H1 (cell line): Measurements from ENCODE around the gene SLC26A9. TPM values are rescaled to one million over a fixed set of nuclear protein-coding genes. Genes with fewer than 3 reads are reported as not detected.
A peak's percentile ranks its signal among the peaks of the same experiment; 100 is the strongest.

ENCODE experiments used
- CTCF ChIA-PET: fragments of 300-600 bp; sonication (Branson Sonifier 250); formaldehyde crosslinking; loops from one replicate; lab custom pipeline; 2021; ENCODE audit not compliant: partially characterized antibody; lab: Charles Lee
- POLR2A ChIA-PET: fragments of 300-600 bp; sonication (Branson Sonifier 250); formaldehyde crosslinking; loops from one replicate; lab custom pipeline; 2021; ENCODE audit warnings: inconsistent platforms; ENCODE audit not compliant: partially characterized antibody; lab: Charles Lee
- DNase-seq, 2 experiments: peaks; one replicate each; pipeline versions ENCODE4 v3.0.0 to v3.0.0-alpha.2; 2010 to 2022; ENCODE audit warnings: low spot score in 2 of 2, low read depth in 1 of 2, mixed read lengths in 1 of 2
- FAIRE-seq: peaks from 2 replicates; lab custom pipeline; 2011; peaks lifted over from hg19 to GRCh38; lab: Jason Lieb, UNC
- H2AFZ ChIP-seq: 2 replicates; pipeline ENCODE4 v1.8.1; 2012; ENCODE audit warnings: low read length, inconsistent platforms
- H2AK5ac ChIP-seq: 2 replicates; pipeline ENCODE4 v1.6.1; 2013; ENCODE audit warnings: low read depth, low read length
- H2BK120ac ChIP-seq: replicated peaks from 2 replicates; pipeline ENCODE3; 2013; ENCODE audit warnings: low read depth, low read length, inconsistent platforms
- H2BK12ac ChIP-seq: 2 replicates; pipeline ENCODE4 v1.6.1; 2013; ENCODE audit warnings: low read depth, low read length
- H2BK15ac ChIP-seq: 2 replicates; pipeline ENCODE4 v1.6.1; 2013; ENCODE audit warnings: low read length
- H2BK20ac ChIP-seq: 2 replicates; pipeline ENCODE4 v1.6.1; 2013; ENCODE audit warnings: low read length
- H2BK5ac ChIP-seq: 2 replicates; pipeline ENCODE4 v1.6.1; 2013; ENCODE audit warnings: low read depth, low read length
- H3K14ac ChIP-seq: 2 replicates; pipeline ENCODE4 v1.6.1; 2013; ENCODE audit warnings: inconsistent platforms; ENCODE audit not compliant: insufficient read length
- H3K18ac ChIP-seq: 2 replicates; pipeline ENCODE4 v1.6.1; 2013; ENCODE audit warnings: low read length; ENCODE audit errors: extremely low read depth
- H3K23ac ChIP-seq: 2 replicates; pipeline ENCODE4 v1.6.1; 2013; ENCODE audit warnings: inconsistent platforms; ENCODE audit not compliant: insufficient read length
- H3K23me2 ChIP-seq: 2 replicates; pipeline ENCODE4 v1.6.1; 2013; ENCODE audit warnings: low read depth, low read length
- H3K27ac ChIP-seq: 2 replicates; pipeline ENCODE4 v1.6.1; 2011; ENCODE audit warnings: low read depth, low read length, inconsistent platforms
- H3K27me3 ChIP-seq, 4 experiments: replicated peaks in 1 of 4; 1 replicate in 1 of 4; 2 replicates in 3 of 4; pipeline versions ENCODE4 v1.6.1 to v1.8.1; 2011 to 2013; ENCODE audit warnings: low read length in 3 of 4, mild to moderate bottlenecking in 3 of 4, inconsistent platforms in 2 of 4, mixed read lengths in 2 of 4, moderate library complexity in 1 of 4; ENCODE audit not compliant: control insufficient read depth in 3 of 4, insufficient read depth in 3 of 4; ENCODE audit errors: extremely low read depth in 1 of 4
- H3K36me3 ChIP-seq, 4 experiments: 2 replicates each; pipeline versions ENCODE4 v1.6.1 to v1.8.1; 2011 to 2013; ENCODE audit warnings: mild to moderate bottlenecking in 4 of 4, low read length in 3 of 4, moderate library complexity in 2 of 4, control low read depth in 1 of 4, inconsistent platforms in 1 of 4; ENCODE audit not compliant: insufficient read depth in 4 of 4, control insufficient read depth in 2 of 4
- H3K4ac ChIP-seq: replicated peaks from 2 replicates; pipeline ENCODE3; 2013; ENCODE audit warnings: low read length, low read depth, mixed read lengths, inconsistent platforms; ENCODE audit not compliant: insufficient read length
- H3K4me1 ChIP-seq, 4 experiments: replicated peaks in 1 of 4; 1 replicate in 1 of 4; 2 replicates in 3 of 4; pipeline versions ENCODE4 v1.6.1 to v1.8.1; 2011 to 2013; ENCODE audit warnings: low read length in 3 of 4, inconsistent platforms in 2 of 4, mixed read lengths in 1 of 4; ENCODE audit not compliant: insufficient read depth in 4 of 4, control insufficient read depth in 3 of 4
- H3K4me2 ChIP-seq, 2 experiments: 2 replicates each; pipeline versions ENCODE4 v1.6.1 to v1.8.1; 2011 to 2013; ENCODE audit warnings: low read depth in 2 of 2, low read length in 2 of 2, control low read depth in 1 of 2, inconsistent platforms in 1 of 2, mild to moderate bottlenecking in 1 of 2; ENCODE audit not compliant: insufficient read depth in 1 of 2
- H3K4me3 ChIP-seq, 4 experiments: fragments of 200-600, 300-600 bp in 1 of 4; sonication (generic), shearing (Covaris generic), sonication (Bioruptor Twin) in 1 of 4; 2 replicates each; pipeline versions ENCODE4 v1.5.1 to v1.8.1; 2011 to 2016; ENCODE audit warnings: low read length in 4 of 4, low read depth in 3 of 4, control low read depth in 2 of 4, inconsistent platforms in 2 of 4, mild to moderate bottlenecking in 2 of 4, mixed read lengths in 1 of 4, moderate library complexity in 1 of 4; ENCODE audit not compliant: insufficient read depth in 2 of 4; ENCODE audit errors: extremely low read depth in 1 of 4
- H3K56ac ChIP-seq: replicated peaks from 2 replicates; pipeline ENCODE3; 2013; ENCODE audit warnings: low read depth, mild to moderate bottlenecking, mixed read lengths, low read length, inconsistent platforms; ENCODE audit not compliant: insufficient read length
- H3K79me1 ChIP-seq: 2 replicates; pipeline ENCODE4 v1.6.1; 2013; ENCODE audit warnings: low read depth, low read length, control low read depth
- H3K79me2 ChIP-seq, 2 experiments: 2 replicates each; pipeline versions ENCODE4 v1.6.1 to v1.8.1; 2012 to 2013; ENCODE audit warnings: low read length in 2 of 2, mild to moderate bottlenecking in 2 of 2, inconsistent platforms in 1 of 2; ENCODE audit not compliant: insufficient read depth in 2 of 2, control insufficient read depth in 1 of 2
- H3K9ac ChIP-seq, 4 experiments: replicated peaks in 1 of 4; 1 replicate in 1 of 4; 2 replicates in 3 of 4; pipeline versions ENCODE4 v1.6.1 to v1.8.1; 2011 to 2013; ENCODE audit warnings: low read depth in 3 of 4, low read length in 3 of 4, control low read depth in 2 of 4, mild to moderate bottlenecking in 2 of 4, moderate library complexity in 2 of 4, inconsistent platforms in 1 of 4; ENCODE audit errors: extremely low read depth in 1 of 4
- H3K9me3 ChIP-seq, 2 experiments: 2 replicates each; pipeline versions ENCODE4 v1.6.1 to v1.8.1; 2012 to 2013; ENCODE audit warnings: mild to moderate bottlenecking in 2 of 2, moderate library complexity in 2 of 2, control low read depth in 1 of 2, inconsistent platforms in 1 of 2, low read depth in 1 of 2, low read length in 1 of 2, mixed read lengths in 1 of 2; ENCODE audit not compliant: insufficient read depth in 2 of 2
- H4K20me1 ChIP-seq, 2 experiments: replicated peaks in 1 of 2; 2 replicates each; pipeline versions ENCODE3 to v1.8.1; 2011 to 2013; ENCODE audit warnings: inconsistent platforms in 2 of 2, low read length in 2 of 2, mild to moderate bottlenecking in 1 of 2; ENCODE audit not compliant: insufficient read depth in 2 of 2, control insufficient read depth in 1 of 2
- H4K5ac ChIP-seq: 2 replicates; pipeline ENCODE4 v1.6.1; 2013; ENCODE audit warnings: low read length, low read depth, mixed read lengths, inconsistent platforms; ENCODE audit not compliant: insufficient read length
- H4K8ac ChIP-seq: 2 replicates; pipeline ENCODE4 v1.8.0; 2013; ENCODE audit warnings: mild to moderate bottlenecking, moderate library complexity, low read length, inconsistent platforms; ENCODE audit not compliant: insufficient read depth; ENCODE audit errors: extremely low read depth
- H4K91ac ChIP-seq: replicated peaks from 2 replicates; pipeline ENCODE3; 2013; ENCODE audit warnings: low read length, mixed read lengths, inconsistent platforms; ENCODE audit not compliant: insufficient read length
- MAX ChIP-seq: IDR thresholded peaks from 2 replicates; pipeline ENCODE4 v1.6.1; 2012; ENCODE audit warnings: inconsistent platforms
- ZNF274 ChIP-seq: IDR thresholded peaks from 2 replicates; pipeline ENCODE4 v1.7.0; 2012; ENCODE audit warnings: low read length, borderline replicate concordance; ENCODE audit errors: extremely low read depth
- polyA plus RNA-seq, 7 experiments: library from polyadenylated mRNA; depleted of rRNA in 3 of 7; stranded (reverse) in 5 of 7; unstranded in 2 of 7; fragments of >200 nt in 5 of 7; fragments of 200-250 nt in 2 of 7; gene quantifications; 1 replicate in 5 of 7; 2 replicates in 1 of 7; 4 replicates in 1 of 7; pipeline versions ENCODE4 v1.2.1 to v1.2.3, GENCODE V29; 2011 to 2013; ENCODE audit warnings: missing spikeins in 2 of 7, mixed read lengths in 2 of 7
- total RNA-seq: library from RNA; stranded (reverse); fragmentation: NEBNext Ultra II Directional; extraction: Animal tissue kit (Norgen Biotek cat#: 25700); gene quantifications from 2 replicates; pipeline ENCODE4 v1.2.1, GENCODE V29; 2021

Gene SLC26A9
- total and polyA plus RNA-seq, 2 of the 8 experiments (the other 6 are each of a cell fraction or from before 2014, with no cell fraction given), result not detected

- Histone ChIP-seq H2BK5ac (no peak overlapping the region), H2BK15ac (no peak overlapping the region), H3K36me3 (no peaks in the 10 kb centered on the region), H3K4me2 (no peak overlapping the region), H2AFZ (no peak overlapping the region), H3K4ac (no peak overlapping the region), H3K27ac (no peak overlapping the region), H3K23me2 (no peaks in the 10 kb centered on the region), H3K18ac (no peak overlapping the region), H4K20me1 (no peaks in the 10 kb centered on the region), H3K4me1 (no peaks in the 10 kb centered on the region), H4K91ac (no peak overlapping the region), H3K23ac (no peak overlapping the region), H3K14ac (no peak overlapping the region), H3K4me3 (no peak overlapping the region), H3K27me3 (no peaks in the 10 kb centered on the region), H3K79me1 (no peaks in the 10 kb centered on the region), H3K56ac (no peak overlapping the region), H3K79me2 (no peaks in the 10 kb centered on the region), H3K9me3 (no peaks in the 10 kb centered on the region), H2BK120ac (no peak overlapping the region), H4K8ac (no peak overlapping the region; the same call in 1 of the 2 replicates), H2BK12ac (no peak overlapping the region), H4K5ac (no peak overlapping the region), H2BK20ac (0 out of 2 replicates have a peak overlapping the region, but pooled peaks have one; percentile 80), H3K9ac (no peak overlapping the region), H2AK5ac (no peak overlapping the region)
- CTCF ChIA-PET, result interaction anchor here (0.6 to 14.5 kb wide), 10 partner anchors 8 to 367 kb away, joined by 3 to 394 read pairs (median 4); no protein-coding TSS in a partner anchor
- FAIRE-seq, result no peak
- no peak for DNase-seq
- POLR2A ChIA-PET, result no interaction called here
- TF ChIP-seq ZNF274 (no peak), MAX (no peak)
These were observed 18.8 kb downstream of the SLC26A9 start for GRCh38 chr1:205924460-205924790.
